ENCODE results near the gene GRAMD4.

The GRAMD4 gene

GRCh38 chr22:46650078-46650810 is 30.1 kb downstream of the GRAMD4 start:
- Histone ChIP-seq H3K79me2 (ENCODE audit: control insufficient read depth, low read length) (no peaks in the 10 kb centered on the region), H3K27me3 (ENCODE audit: control insufficient read depth, low read length) (no peaks in the 10 kb centered on the region), H3K4me2 (ENCODE audit: low read length) (no peak overlapping the region), H3K9me2 (replicated peaks; ENCODE audit: control insufficient read depth, low read length) (no peaks in the 10 kb centered on the region), H3K9me3 (ENCODE audit: control insufficient read depth, insufficient read depth, low read length) (no peaks in the 10 kb centered on the region), H3K27ac (ENCODE audit: low read depth, low read length) (no peak overlapping the region), H4K20me1 (ENCODE audit: control insufficient read depth, insufficient read depth, low read depth, low read length) (no peaks in the 10 kb centered on the region), H3K36me3 (ENCODE audit: control insufficient read depth, low read length) (no peaks in the 10 kb centered on the region), H3F3A (ENCODE audit: control insufficient read depth, insufficient read depth) (no peaks in the 10 kb centered on the region), H3K4me1 (ENCODE audit: control insufficient read depth, low read length) (peaks cover 11% of the 10 kb centered on the region), H3K4me3 (ENCODE audit: low read length) (no peak overlapping the region)
- TF ChIP-seq EZH2phosphoT487 (IDR thresholded peaks at IDR 0.05; ENCODE audit: borderline replicate concordance, low read length) (no peak), CTCF (IDR thresholded peaks at IDR 0.05; ENCODE audit: low read depth, low read length, poor library complexity, severe bottlenecking) (no peak)

GRCh38 chr22:46651316-46651715 is 31.1 kb downstream of the GRAMD4 start:
- Histone ChIP-seq H3K27ac (ENCODE audit: low read depth, low read length) (no peak overlapping the region), H3K27me3 (ENCODE audit: control insufficient read depth, low read length) (no peaks in the 10 kb centered on the region), H3K79me2 (ENCODE audit: control insufficient read depth, low read length) (no peaks in the 10 kb centered on the region), H3K4me2 (ENCODE audit: low read length) (no peak overlapping the region), H3K4me3 (ENCODE audit: low read length) (no peak overlapping the region), H4K20me1 (ENCODE audit: control insufficient read depth, insufficient read depth, low read depth, low read length) (no peaks in the 10 kb centered on the region), H3K36me3 (ENCODE audit: control insufficient read depth, low read length) (no peaks in the 10 kb centered on the region), H3F3A (ENCODE audit: control insufficient read depth, insufficient read depth) (no peaks in the 10 kb centered on the region), H3K9me2 (replicated peaks; ENCODE audit: control insufficient read depth, low read length) (no peaks in the 10 kb centered on the region), H3K4me1 (ENCODE audit: control insufficient read depth, low read length) (peaks cover 11% of the 10 kb centered on the region), H3K9me3 (ENCODE audit: control insufficient read depth, insufficient read depth, low read length) (no peaks in the 10 kb centered on the region)
- TF ChIP-seq EZH2phosphoT487 (IDR thresholded peaks at IDR 0.05; ENCODE audit: borderline replicate concordance, low read length) (no peak), CTCF (IDR thresholded peaks at IDR 0.05; ENCODE audit: low read depth, low read length, poor library complexity, severe bottlenecking) (no peak)

DNA sequence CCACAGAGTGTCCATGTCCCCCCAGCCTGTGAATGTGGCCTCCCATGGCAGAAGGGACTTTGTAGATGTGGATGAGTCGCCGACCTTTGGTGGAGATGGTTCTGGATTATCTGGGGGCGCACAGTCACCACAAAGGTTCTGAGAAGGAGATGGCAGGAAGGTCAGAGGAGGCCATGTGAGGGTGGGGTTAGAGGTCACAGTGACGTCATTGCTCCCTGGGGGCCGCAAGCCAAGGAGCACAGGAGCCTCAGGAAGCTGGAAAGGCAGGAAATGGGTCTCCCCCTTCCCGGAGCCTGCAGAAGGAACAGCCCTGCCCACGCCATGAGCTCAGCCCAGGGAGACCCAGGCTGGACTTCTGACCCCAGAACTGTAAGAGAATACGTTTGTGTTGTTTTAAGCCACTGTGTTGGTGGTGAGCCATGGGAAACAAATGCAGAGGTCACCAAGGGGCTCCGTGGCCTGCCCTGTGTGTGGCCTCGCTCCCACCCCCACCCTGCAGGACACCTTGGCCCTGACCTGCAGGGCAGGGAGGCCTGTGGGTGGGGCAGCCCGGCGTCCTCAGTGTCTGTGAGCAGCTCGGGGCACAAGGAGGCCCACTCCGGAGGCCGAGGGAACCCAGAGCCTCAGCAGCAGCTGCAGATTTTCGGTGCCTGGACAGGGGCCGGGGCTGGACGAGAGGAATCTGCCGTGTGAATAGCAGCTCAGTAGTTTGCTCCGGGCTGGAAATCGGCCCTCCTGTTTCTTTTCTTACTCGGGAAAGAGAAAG is 32.1 kb downstream of the GRAMD4 start:
- Histone ChIP-seq H3K4me2 (ENCODE audit: low read length) (no peak overlapping the region), H3K9me2 (replicated peaks; ENCODE audit: control insufficient read depth, low read length) (no peaks in the 10 kb centered on the region), H4K20me1 (ENCODE audit: control insufficient read depth, insufficient read depth, low read depth, low read length) (no peaks in the 10 kb centered on the region), H3K79me2 (ENCODE audit: control insufficient read depth, low read length) (no peaks in the 10 kb centered on the region), H3F3A (ENCODE audit: control insufficient read depth, insufficient read depth) (no peaks in the 10 kb centered on the region), H3K36me3 (ENCODE audit: control insufficient read depth, low read length) (no peaks in the 10 kb centered on the region), H3K9me3 (ENCODE audit: control insufficient read depth, insufficient read depth, low read length) (no peaks in the 10 kb centered on the region), H3K4me3 (ENCODE audit: low read length) (no peak overlapping the region), H3K27me3 (ENCODE audit: control insufficient read depth, low read length) (no peaks in the 10 kb centered on the region), H3K4me1 (ENCODE audit: control insufficient read depth, low read length) (peaks cover 11% of the 10 kb centered on the region), H3K27ac (ENCODE audit: low read depth, low read length) (no peak overlapping the region)
- TF ChIP-seq CTCF (IDR thresholded peaks at IDR 0.05; ENCODE audit: low read depth, low read length, poor library complexity, severe bottlenecking) (no peak), EZH2phosphoT487 (IDR thresholded peaks at IDR 0.05; ENCODE audit: borderline replicate concordance, low read length) (no peak)
